Sigmoid colon (tissue), 4 donors: Measurements from ENCODE around the gene SUPT3H.

Source experiments
- POLR2A ChIP-seq, 2 donors: fragments of 450-650 bp; IDR thresholded peaks; one replicate each; pipeline ENCODE4 v1.6.1; 2016; ENCODE audit warnings: antibody characterized with exemption in 2 of 2, mild to moderate bottlenecking in 2 of 2, moderate library complexity in 2 of 2
- POLR2AphosphoS5 ChIP-seq, 4 donors: sonication (generic); formaldehyde crosslinking; IDR thresholded peaks; one replicate each; pipeline ENCODE4 v1.6.1; 2017; ENCODE audit warnings: antibody characterized with exemption in 4 of 4
- TF ChIP-seq, protein P1 (sequence below), 4 experiments: fragments of 450-650 bp in 3 of 4; fragments of 200-600 bp in 1 of 4; IDR thresholded peaks; one replicate each; pipeline ENCODE4 v1.5.1; 2016 to 2019; ENCODE audit warnings: antibody characterized with exemption in 4 of 4, mild to moderate bottlenecking in 3 of 4, moderate library complexity in 2 of 4

DNA sequence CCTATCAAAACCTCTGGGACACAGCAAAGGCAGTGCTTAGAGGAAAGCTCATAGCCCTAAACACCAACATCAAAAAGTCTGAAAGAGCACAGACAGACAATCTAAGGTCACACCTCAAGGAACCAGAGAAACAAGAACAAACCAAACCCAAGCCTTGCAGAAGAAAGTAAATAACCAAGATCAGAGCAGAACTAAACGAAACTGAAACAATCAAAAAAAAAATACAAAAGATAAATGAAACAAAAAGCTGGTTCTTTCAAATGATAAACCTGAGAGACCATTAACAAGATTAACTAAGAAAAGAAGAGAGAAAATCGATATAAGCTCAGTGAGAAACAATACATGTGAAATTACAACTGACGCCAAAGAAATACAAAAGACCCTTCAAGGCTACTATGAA, 84.4 kb downstream of the SUPT3H start:
- TF ChIP-seq POLR2A (IDR thresholded peaks at IDR 0.05) (no peak), POLR2AphosphoS5 (IDR thresholded peaks at IDR 0.05) (no peak)
- TF ChIP-seq, protein P1, sequence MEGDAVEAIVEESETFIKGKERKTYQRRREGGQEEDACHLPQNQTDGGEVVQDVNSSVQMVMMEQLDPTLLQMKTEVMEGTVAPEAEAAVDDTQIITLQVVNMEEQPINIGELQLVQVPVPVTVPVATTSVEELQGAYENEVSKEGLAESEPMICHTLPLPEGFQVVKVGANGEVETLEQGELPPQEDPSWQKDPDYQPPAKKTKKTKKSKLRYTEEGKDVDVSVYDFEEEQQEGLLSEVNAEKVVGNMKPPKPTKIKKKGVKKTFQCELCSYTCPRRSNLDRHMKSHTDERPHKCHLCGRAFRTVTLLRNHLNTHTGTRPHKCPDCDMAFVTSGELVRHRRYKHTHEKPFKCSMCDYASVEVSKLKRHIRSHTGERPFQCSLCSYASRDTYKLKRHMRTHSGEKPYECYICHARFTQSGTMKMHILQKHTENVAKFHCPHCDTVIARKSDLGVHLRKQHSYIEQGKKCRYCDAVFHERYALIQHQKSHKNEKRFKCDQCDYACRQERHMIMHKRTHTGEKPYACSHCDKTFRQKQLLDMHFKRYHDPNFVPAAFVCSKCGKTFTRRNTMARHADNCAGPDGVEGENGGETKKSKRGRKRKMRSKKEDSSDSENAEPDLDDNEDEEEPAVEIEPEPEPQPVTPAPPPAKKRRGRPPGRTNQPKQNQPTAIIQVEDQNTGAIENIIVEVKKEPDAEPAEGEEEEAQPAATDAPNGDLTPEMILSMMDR (IDR thresholded peaks at IDR 0.05): no peak
